LNCAP (cell line): ENCODE measurements around the gene COMMD1.

Experiments used
- TF ChIP-seq, protein P1 (sequence below): fragments of 450-650 bp; IDR thresholded peaks from 2 replicates; pipeline ENCODE4 v1.5.1; 2017; ENCODE audit warnings: mild to moderate bottlenecking

Gene COMMD1

DNA sequence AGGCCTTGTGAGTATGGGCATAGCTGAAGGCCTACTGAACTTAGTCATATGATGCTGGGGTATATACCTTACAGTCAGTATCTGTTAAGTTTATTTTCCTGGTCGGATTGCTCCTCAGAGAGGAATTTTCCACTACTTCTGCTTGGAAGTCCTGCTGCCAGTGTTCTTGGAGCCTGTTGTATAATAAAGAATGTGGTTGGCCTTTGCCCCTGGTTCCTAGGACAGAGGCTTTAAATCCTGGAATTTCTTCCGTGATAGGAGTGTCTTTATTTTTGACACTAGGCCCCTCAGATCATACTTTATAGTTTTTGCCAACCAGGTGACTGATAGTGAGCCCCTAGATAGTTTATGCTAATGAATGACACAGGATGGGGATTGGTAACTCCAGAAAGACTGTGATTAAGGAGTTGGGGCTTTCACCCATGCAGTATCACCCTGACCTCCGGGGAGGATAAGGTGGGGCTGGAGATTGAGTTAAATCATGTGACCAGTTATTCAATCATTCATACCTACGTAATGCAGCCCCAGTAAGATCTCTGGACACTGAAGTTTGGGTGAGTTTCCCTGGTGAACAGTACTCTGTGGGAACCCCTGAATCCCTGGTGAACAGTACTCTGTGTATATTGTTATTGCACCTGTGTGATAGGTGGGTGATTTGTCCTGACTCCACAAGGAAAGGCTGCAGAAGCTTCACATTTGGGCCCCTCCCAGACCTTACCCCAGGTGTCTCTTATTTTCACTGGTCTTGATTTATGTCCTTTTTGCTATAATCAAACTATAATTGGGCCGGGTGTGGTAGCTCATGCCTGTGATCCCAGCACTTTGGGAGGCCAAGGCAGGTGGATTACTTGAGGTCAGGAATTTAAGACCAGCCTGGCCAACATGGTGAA, 56.9 kb downstream of the COMMD1 start:
- TF ChIP-seq, protein P1, sequence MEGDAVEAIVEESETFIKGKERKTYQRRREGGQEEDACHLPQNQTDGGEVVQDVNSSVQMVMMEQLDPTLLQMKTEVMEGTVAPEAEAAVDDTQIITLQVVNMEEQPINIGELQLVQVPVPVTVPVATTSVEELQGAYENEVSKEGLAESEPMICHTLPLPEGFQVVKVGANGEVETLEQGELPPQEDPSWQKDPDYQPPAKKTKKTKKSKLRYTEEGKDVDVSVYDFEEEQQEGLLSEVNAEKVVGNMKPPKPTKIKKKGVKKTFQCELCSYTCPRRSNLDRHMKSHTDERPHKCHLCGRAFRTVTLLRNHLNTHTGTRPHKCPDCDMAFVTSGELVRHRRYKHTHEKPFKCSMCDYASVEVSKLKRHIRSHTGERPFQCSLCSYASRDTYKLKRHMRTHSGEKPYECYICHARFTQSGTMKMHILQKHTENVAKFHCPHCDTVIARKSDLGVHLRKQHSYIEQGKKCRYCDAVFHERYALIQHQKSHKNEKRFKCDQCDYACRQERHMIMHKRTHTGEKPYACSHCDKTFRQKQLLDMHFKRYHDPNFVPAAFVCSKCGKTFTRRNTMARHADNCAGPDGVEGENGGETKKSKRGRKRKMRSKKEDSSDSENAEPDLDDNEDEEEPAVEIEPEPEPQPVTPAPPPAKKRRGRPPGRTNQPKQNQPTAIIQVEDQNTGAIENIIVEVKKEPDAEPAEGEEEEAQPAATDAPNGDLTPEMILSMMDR: no peak

DNA sequence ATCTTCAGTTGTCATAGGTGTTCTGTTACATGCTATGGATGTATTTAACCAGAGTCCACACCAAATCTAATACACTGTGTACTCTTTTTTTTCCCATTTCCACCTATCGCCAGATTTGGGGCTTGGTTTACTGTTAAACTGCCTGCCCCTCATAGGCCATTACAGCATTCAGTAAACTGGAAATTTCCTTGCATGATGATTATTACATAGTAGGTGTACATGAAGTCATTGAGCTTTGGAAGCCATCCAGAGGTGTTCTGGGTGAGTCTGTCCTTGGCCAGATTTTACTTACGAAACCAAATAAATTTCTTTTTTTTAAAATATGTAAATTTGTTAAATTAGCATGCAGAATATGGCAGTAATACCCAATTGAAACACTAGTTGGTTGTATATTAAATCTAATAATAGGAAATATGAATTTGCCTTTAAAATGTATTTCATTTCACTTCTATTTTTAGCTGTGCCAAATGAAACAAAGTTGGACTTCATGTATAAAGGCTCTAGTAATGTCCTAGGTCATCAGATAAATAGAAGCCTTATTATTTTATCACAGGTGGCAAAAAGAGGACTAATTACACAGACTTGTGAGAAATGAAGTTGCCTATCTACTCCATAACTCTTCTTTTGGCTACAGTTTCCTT, 60.7 kb downstream of the COMMD1 start:
- TF ChIP-seq, protein P1: no peak

DNA sequence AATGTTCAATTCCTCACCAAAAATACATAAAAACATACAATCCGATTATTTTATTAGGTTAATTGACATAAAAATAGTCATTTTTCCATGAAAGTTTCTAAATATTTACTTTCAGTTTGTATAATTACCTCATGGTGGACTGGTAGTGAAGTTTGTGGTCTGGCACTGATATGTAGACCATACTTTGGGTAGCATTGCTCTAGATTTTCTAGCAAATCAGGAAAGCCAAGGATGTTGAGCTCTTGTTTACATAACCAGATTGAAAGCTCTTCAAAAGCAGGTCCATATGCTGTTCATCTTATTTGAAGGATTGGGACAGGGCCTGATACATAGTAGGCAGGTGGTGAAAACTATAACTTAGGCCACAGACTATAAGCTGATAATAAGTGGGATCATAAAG, 61.8 kb downstream of the COMMD1 start:
- TF ChIP-seq, protein P1: no peak

DNA sequence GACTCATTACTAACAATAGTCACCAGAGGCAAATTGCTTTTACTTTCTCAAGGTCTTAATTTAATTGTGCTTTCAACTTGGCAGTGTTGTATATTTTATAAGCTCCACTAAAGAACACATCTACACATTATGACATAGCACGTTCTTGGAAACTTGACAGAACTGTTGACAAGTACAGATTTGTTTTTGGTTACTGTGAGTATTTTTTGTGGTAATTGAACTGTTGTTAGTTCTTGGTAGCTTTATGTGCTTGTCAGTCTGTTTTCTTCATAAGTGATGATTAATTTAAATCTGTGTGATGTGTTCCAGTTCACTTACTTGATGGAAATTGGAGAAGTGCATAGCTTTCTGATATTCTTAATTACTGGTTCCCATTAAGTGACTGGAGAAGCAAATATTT, 63.9 kb downstream of the COMMD1 start:
- TF ChIP-seq, protein P1: no peak

DNA sequence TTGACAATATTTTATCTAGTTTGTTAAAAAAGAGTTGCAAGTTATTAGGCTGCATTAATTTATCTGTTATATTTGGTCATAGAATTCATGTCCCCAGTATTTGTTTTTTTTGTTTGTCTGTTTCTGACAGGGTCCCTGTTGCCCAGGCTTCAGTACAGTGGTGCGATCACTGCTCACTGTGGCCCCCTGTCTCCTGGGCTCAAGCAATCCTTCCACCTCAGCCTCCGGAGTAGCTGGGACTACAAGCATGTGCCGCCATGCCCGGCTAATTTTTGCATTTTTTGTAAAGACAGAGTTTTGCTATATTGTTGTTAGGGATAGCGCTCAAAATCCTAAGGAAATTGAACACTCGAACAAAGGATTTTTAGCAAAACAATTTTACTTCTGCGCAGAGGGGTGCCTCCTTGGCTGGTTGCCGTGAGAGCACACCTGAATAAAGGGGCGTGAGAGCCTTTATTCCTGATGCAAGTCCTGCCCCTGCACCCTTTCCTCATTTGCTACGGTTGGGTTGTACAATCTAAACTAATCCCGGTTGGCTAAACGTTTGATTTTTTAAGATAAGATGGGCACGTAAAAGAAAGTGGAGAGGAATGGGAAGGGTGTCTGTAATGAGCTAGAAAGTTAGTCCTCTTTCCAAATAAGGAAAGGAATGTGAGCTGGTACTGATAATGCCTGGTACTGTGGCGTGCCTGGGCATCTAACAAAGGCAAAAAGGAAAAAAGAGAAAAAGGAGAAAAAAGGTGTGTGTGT, 65.5 kb downstream of the COMMD1 start:
- TF ChIP-seq, protein P1: no peak

DNA sequence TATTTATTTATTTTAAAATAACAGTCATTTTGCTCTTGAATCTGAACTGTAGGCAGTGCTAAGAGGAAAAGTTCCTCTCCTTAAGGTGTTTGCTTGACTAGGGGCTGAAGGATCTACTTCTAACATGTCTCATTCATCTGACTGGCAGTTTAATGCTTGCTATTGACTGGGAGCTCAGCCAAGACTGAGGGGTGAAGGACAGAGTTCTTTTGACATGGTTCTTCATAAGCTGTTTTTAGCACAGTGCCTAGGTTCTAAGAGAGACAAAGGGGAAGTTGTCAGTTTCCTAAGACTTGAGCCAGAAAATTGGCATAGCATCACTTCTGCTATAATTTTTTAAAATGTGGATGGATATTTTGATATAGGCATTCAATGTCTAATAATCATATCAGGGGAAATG, 73.0 kb downstream of the COMMD1 start:
- TF ChIP-seq, protein P1: no peak

DNA sequence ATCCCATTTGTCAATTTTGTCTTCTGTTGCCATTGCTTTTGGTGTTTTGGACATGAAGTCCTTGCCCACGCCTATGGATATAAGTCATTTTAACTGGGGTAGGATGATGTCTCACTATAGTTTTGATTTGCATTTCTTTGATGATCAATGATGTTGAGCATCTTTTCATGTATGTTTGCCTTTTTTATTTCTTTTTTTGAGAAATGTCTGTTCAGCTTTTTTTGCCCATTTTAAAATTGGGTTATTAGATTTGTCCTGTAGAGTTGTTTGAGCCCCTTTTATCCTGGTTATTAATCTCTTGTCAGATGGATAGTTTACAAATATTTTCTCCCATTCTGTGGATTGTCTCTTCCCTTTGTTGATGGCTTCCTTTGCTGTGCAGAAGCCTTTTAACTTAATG, 75.3 kb downstream of the COMMD1 start:
- TF ChIP-seq, protein P1: no peak
